ENCODE measurements around the gene NUDT2. TPM values are rescaled to one million over a fixed set of nuclear protein-coding genes. Genes with fewer than 3 reads are reported as not detected.
A peak's percentile ranks its signal among the peaks of the same experiment; 100 is the strongest.
"Not testable (repeated sequence)": the region's sequence is repeated elsewhere in the genome, so short reads cannot be mapped to it uniquely, and the experiment has no call there.

The NUDT2 gene
- polyA plus RNA-seq, 3 donors from 2014 or later = 24.3 to 35.4 (median 27.6) TPM

DNA sequence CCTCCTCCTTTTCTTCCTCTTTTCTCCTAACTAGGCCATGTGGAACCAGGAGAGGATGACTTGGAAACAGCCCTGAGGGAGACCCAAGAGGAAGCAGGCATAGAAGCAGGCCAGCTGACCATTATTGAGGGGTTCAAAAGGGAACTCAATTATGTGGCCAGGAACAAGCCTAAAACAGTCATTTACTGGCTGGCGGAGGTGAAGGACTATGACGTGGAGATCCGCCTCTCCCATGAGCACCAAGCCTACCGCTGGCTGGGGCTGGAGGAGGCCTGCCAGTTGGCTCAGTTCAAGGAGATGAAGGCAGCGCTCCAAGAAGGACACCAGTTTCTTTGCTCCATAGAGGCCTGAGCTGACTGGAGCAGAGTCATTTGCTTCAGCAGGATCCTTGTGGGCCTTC, 13.7 kb downstream of the NUDT2 start:
- Mint-ChIP-seq H3K27ac (no peak overlapping the region), H3K4me3 (no peak overlapping the region), H3K27me3 (ENCODE audit: low read depth in 3 of 3) (no peaks in the 10 kb centered on the region), H3K9me3 (no peaks in the 10 kb centered on the region), H3K36me3 (peaks cover 9 to 27% (median 10%) of the 10 kb centered on the region in 3 donors), H3K4me1 (no peaks in the 10 kb centered on the region)
- no peak for DNase-seq

DNA sequence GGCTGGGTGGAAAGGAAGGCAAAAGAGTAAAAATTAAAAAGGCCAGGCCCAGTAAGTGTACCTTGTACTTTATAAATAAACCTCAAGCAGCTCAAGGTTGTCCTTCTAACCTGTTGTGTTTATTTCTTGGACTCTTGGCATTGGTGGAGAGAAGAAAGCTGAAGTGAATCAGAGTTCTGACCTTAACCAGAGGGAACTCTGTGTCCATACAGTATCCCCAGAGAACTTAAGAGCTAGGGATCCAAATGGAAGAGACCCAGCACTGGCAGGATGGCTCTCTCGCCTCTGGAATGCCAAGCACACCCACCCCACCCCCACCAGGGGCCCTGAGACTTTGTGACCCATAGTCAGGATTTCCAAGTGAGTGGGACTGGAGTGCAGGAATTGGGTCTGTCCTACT, 14.2 kb downstream of the NUDT2 start:
- no peaks in the 10 kb centered on the region for H3K27me3 Mint-ChIP-seq (ENCODE audit: low read depth in 3 of 3)
- H3K9me3 Mint-ChIP-seq = no peaks in the 10 kb centered on the region
- H3K27ac Mint-ChIP-seq = no peak overlapping the region
- no peak overlapping the region for H3K4me3 Mint-ChIP-seq
- no peaks in the 10 kb centered on the region for H3K4me1 Mint-ChIP-seq
- H3K36me3 Mint-ChIP-seq = peaks cover 9 to 26% (median 10%) of the 10 kb centered on the region in 3 donors
- no peak for DNase-seq

DNA sequence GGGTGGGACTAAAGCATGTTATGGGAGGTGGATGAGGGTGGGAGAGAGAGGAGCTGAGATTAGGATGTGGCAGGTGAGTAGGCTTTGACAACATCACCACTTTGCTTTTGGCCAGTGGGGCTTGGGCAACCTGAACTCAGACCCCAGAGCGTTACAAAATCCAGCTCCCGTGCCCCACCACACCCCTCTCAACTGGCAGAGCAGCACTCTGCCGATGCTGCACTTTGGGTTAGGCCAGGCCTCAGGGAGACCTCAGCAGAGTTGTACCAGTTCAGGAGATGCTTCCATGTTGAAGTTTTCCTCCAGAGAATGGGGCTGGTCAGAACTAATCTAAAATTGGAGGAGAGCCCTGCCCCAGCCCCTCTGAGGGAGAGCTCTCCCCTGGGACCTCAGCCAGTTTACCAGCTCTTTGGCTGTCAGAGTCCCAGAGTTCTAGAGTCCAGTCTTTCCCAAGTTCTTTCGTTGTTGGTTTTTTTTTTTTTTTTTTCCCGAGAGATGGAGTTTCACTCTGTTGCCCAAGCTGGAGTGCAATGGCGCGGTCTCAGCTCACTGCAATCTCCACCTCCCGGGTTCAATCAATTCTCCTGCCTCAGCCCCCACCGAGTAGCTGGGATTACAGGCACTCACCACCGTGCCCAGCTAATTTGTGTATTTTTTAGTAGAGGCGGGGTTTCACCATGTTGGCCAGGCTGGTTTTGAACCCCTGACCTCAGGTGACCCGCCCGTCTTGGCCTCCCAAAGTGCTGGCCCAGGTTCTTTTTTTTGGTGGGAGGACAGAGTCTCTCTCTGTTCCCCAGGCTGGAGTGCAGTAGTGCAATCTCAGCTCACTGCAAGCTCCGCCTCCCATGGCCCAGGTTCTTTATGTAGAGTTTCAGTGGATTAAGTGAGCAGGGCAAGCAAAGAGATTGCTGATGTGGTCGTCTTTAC, 17.8 kb downstream of the NUDT2 start:
- Mint-ChIP-seq H3K9me3 (no peaks in the 10 kb centered on the region), H3K27me3 (ENCODE audit: low read depth in 3 of 3) (peaks cover 0 to 2% (median 0%) of the 10 kb centered on the region in 3 donors), H3K36me3 (peaks cover 5 to 21% (median 11%) of the 10 kb centered on the region in 3 donors), H3K4me3 (no peak overlapping the region), H3K27ac (no peak overlapping the region), H3K4me1 (no peaks in the 10 kb centered on the region)
- no peak for DNase-seq

DNA sequence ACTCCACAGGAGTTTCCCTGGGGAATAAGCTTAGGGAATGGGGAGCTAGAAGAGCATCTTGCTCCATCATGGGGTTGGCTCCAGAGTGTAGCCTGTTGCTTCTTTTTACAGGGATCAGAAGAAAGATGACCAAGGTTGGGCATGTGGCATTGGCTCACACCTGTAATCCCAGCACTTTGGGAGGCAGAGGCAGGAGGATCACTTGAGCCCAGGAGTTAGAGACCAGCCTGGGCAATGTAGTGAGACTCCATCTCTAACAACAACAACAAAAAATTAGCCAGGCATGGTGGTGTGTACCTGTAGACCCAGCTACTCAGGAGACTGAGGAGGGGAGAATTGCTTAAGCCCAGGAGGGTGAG, 18.4 kb downstream of the NUDT2 start:
- peaks cover 5 to 21% (median 11%) of the 10 kb centered on the region in 3 donors for H3K36me3 Mint-ChIP-seq
- no peak overlapping the region for H3K4me3 Mint-ChIP-seq
- DNase-seq = no peak
- no peaks in the 10 kb centered on the region for H3K4me1 Mint-ChIP-seq
- peaks cover 0 to 2% (median 0%) of the 10 kb centered on the region in 3 donors for H3K27me3 Mint-ChIP-seq (ENCODE audit: low read depth in 3 of 3)
- no peak overlapping the region for H3K27ac Mint-ChIP-seq
- H3K9me3 Mint-ChIP-seq = no peaks in the 10 kb centered on the region

DNA sequence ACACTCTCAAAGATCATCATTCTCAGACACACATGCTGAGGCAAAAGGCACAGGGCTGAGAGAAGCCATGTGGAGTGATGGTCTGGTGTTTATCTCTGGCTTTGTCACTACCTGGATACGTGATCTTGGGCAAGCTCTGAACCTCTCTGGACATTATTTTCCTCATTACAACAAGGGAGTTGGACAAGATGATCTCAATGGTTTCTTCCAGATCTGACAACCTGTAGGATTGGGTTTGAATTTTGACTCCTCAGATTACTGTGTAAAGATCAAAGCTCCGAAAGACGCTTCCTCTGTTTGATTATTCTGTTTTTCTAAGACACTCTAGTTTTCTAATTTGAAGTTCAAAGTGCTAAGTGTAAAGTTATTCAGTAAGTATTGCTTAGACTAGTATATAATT, 20.0 kb downstream of the NUDT2 start:
- H3K27ac Mint-ChIP-seq = no peak overlapping the region
- peaks cover 0 to 2% (median 0%) of the 10 kb centered on the region in 3 donors for H3K27me3 Mint-ChIP-seq (ENCODE audit: low read depth in 3 of 3)
- no peak overlapping the region for H3K4me3 Mint-ChIP-seq
- H3K9me3 Mint-ChIP-seq = no peaks in the 10 kb centered on the region
- H3K4me1 Mint-ChIP-seq = no peaks in the 10 kb centered on the region
- H3K36me3 Mint-ChIP-seq = peaks cover 5 to 14% (median 11%) of the 10 kb centered on the region in 3 donors
- no peak for DNase-seq

DNA sequence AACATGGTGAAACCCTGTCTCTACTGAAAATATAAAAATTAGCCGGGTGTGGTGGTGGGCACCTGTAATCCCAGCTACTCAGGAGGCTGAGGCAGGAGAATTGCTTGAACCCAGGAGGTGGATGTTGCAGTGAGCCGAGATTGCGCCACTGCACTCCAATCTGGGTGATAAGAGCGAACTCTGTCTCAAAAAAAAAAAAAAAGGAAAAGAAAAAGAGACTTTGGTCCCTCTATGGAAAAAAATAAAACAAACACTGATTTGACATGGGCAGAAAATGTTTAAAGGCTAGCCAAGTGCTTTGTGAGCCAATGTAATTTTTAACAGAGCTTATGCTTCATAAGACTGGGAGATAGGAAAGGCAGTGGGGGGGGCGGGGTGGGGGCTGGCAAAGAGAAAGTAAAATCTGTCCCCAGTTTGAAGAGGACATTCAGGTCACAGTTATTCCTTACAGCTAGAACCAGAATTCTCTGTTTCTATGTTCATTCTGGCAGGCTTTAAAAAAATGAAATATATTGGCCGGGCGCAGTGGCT, 22.8 kb downstream of the NUDT2 start:
- not testable (repeated sequence) for H3K4me3 Mint-ChIP-seq; H3K27me3 Mint-ChIP-seq (ENCODE audit: low read depth in 3 of 3); DNase-seq; H3K27ac Mint-ChIP-seq; H3K4me1 Mint-ChIP-seq
- Mint-ChIP-seq H3K36me3 (peaks cover 12 to 23% (median 20%) of the 10 kb centered on the region in 3 donors), H3K9me3 (peaks cover 4 to 12% (median 6%) of the 10 kb centered on the region in 6 donors)

DNA sequence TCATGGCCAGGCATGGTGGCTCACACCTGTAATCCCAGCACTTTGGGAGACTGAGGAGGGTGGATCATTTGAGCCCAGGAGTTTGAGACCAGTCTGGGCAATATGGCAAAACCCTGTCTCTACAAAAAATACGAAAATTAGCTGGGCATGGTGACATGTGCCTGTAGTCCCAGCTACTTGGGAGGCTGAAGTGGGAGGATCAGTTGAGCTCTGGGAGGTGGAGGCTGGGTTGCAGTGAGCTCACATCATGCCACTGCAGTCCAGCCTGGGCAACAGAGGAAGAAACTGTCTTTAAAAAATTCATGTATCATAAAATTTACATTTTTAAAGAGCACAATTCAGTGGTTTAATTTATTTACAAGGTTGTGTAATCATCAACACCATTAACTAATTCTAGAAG, 23.6 kb downstream of the NUDT2 start:
- not testable (repeated sequence) for H3K4me1 Mint-ChIP-seq; H3K27me3 Mint-ChIP-seq (ENCODE audit: low read depth in 3 of 3); DNase-seq; H3K27ac Mint-ChIP-seq; H3K4me3 Mint-ChIP-seq
- peaks cover 12 to 27% (median 27%) of the 10 kb centered on the region in 3 donors for H3K36me3 Mint-ChIP-seq
- H3K9me3 Mint-ChIP-seq = peaks cover 4 to 12% (median 6%) of the 10 kb centered on the region in 6 donors

DNA sequence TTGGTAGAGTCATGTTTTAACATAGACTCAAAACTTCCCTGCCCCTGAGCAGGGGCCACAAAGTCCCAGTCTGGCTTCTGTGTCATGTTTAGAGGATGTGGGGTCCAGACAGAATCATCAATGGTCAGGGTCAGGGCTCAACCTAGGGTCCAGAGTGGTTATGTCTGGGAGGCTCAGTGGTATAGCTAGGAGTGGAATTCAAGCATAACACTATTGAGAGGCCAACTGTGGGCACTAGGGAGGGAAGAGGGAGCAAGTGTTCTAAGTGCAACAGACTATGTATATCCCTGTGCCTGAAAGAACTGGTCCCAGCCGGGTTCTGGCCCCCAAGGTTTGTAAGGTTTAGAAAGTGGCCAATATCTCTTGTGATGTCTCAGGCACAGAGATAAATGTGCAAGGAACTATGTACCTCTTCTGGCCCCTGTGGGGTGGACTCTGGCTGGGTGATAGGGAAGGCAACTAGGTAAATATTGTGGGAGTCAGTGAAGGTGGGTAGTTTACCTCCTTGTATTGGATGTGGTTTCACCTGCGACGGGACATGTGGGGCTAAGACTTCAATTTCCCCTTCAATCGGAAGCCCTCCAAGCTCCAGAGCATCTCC, 33.3 kb downstream of the NUDT2 start:
- H3K27ac Mint-ChIP-seq = peak overlapping the region in 1 of 6 donors; percentile 45
- DNase-seq = no peak
- peaks cover 0 to 2% (median 1%) of the 10 kb centered on the region in 3 donors for H3K27me3 Mint-ChIP-seq (ENCODE audit: low read depth in 3 of 3)
- no peaks in the 10 kb centered on the region for H3K4me1 Mint-ChIP-seq
- H3K36me3 Mint-ChIP-seq = peaks cover 0 to 12% (median 9%) of the 10 kb centered on the region in 3 donors
- H3K9me3 Mint-ChIP-seq = no peaks in the 10 kb centered on the region
- no peak overlapping the region for H3K4me3 Mint-ChIP-seq

DNA sequence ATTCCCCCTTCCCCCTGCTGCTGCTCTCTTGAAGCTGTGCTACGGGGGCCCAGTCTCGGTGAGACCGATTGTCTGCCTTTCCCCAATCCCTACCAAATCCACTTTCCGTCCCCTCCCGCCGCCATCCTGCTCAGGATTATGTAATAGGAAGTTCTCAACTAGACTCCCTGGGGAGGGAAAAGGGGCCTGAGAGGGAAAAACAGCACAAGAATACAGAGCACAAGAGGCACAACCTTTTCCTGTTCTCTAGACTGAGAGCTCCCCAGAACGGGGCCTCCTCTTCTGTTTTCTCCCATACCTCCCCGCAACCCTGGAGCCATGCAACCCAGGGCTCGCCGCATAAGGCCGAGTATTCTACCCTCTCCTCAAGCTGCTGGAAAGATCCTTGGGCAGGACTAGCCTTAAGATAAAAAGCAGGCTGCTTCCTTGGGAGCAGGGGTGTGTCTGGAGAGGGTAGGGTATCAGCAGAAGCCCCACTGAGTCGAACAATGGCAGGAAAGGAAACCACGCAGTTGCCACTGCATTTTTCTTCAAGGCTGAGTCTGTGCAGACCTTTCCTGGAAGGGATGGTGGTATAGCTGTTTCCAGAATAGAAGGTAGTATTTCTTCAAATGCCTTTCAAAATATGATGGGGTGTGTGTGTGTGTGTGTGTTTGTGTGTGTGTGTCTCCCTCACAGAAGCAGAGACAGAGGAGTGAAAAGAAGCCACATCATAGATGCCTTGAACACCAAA, 34.4 kb downstream of the NUDT2 start:
- Mint-ChIP-seq H3K27me3 (ENCODE audit: low read depth in 3 of 3) (peaks cover 0 to 2% (median 1%) of the 10 kb centered on the region in 3 donors), H3K36me3 (peaks cover 0 to 12% (median 11%) of the 10 kb centered on the region in 3 donors), H3K27ac (no peak overlapping the region), H3K9me3 (no peaks in the 10 kb centered on the region), H3K4me3 (no peak overlapping the region), H3K4me1 (no peaks in the 10 kb centered on the region)
- no peak for DNase-seq

DNA sequence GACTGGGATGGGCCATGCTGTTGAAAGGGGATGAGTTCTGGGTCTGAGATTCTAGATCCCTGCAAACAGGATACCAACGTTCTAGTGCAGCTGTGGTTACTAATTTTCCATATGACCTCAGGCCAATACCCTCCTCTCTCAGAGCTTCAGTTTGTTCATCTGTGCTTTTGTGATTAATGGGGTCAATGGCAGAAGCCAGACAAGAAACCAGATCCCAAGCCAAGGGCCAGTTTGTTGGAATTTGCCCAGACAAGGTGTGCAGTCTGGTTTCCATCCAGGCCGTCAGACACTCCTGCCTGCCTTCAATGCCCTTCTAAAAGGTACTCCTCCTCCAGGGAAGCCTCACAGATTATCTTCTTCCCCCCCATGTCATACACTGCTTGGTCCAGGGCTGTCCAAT, 35.9 kb downstream of the NUDT2 start:
- Mint-ChIP-seq H3K36me3 (peaks cover 0 to 14% (median 13%) of the 10 kb centered on the region in 3 donors), H3K4me1 (peaks cover 0 to 1% of the 10 kb centered on the region in 2 donors), H3K27ac (no peak overlapping the region), H3K27me3 (ENCODE audit: low read depth in 3 of 3) (peaks cover 0 to 2% (median 1%) of the 10 kb centered on the region in 3 donors), H3K4me3 (no peak overlapping the region), H3K9me3 (no peaks in the 10 kb centered on the region)
- DNase-seq = no peak

DNA sequence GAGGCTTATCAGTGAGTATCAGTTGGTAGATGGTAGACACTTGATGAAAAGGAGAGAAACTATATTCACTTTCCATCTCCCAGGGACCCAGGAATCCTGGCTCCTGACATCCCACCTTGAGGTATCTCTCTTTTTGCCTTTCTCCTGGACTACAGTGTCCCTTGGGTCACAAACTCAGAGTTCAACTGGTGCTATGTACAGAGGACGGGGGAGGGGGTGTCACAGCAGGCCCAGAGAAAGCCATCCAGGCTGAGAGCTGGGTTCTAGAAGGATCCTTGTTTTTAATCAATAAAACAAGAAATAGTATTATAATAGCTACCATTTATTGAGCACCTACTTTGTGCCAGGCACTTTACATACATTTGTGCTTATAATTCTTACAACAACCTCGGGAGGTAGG, 37.0 kb downstream of the NUDT2 start:
- Mint-ChIP-seq H3K27ac (no peak overlapping the region), H3K36me3 (peaks cover 0 to 14% (median 13%) of the 10 kb centered on the region in 3 donors), H3K4me3 (no peak overlapping the region), H3K4me1 (peaks cover 0 to 1% of the 10 kb centered on the region in 2 donors), H3K27me3 (ENCODE audit: low read depth in 3 of 3) (peaks cover 0 to 2% (median 1%) of the 10 kb centered on the region in 3 donors), H3K9me3 (no peaks in the 10 kb centered on the region)
- no peak for DNase-seq

DNA sequence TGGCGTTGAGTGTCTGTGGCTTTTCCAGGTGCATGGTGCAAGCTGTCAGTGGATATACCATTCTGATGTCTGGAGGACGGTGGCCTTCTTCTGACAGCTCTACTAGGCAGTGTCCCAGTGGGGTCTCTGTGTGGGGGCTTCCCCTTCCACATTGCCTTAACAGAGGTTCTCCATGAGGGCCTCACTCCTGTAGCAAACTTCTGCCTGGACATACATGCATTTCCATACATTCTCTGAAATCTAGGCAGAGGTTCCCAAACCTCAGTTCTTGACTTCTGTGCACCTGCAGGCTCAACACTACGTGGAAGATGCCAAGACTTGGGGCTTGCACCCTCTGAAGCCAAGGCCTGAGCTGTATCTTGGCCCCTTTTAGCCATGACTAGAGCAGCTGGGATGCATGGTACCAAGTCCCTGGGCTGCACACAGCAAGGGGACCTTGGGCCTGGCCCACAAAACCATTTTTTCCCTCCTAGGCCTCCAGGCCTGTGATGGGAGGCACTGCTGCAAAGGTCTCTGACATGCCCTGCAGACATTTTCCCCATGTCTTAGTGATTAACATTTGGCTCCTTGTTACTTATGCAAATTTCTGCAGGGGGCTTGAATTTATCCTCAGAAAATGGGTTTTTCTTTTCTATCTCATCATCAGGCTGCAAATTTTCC, 38.5 kb downstream of the NUDT2 start:
- not testable (repeated sequence) for DNase-seq; H3K4me1 Mint-ChIP-seq; H3K27ac Mint-ChIP-seq; H3K9me3 Mint-ChIP-seq; H3K27me3 Mint-ChIP-seq (ENCODE audit: low read depth in 3 of 3); H3K4me3 Mint-ChIP-seq
- peaks cover 0 to 14% (median 13%) of the 10 kb centered on the region in 3 donors for H3K36me3 Mint-ChIP-seq

DNA sequence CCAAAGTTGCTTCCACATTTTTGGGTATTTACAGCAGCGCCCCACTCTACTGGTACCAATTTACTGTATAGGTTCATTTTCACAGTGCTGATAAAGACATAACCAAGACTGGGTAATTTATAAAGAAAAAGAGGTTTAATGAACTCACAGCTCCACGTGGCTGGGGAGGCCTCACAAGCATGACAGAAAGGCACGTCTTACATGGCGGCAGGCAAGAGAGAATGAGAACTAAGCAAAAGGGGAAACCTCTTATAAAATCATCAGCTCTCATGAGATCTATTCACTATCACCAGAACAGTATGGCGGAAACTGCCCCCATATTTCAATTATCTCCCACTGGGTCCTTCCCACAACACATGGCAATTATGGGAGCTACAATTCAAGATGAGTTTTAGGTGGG, 39.4 kb downstream of the NUDT2 start:
- DNase-seq; H3K4me3 Mint-ChIP-seq; H3K4me1 Mint-ChIP-seq; H3K9me3 Mint-ChIP-seq; H3K27ac Mint-ChIP-seq; H3K27me3 Mint-ChIP-seq (ENCODE audit: low read depth in 3 of 3): not testable (repeated sequence)
- H3K36me3 Mint-ChIP-seq = peaks cover 0 to 13% (median 13%) of the 10 kb centered on the region in 3 donors
